ENCODE data around the gene KCNA1.

KCNA1 gene

GRCh38 chr12:4911316-4911994, 1.8 kb downstream of the KCNA1 start:
- no peak for DNase-seq (ENCODE audit: low spot score)

- no peak for DNase-seq (ENCODE audit: low spot score)
These were observed 5.0 kb downstream of the KCNA1 start for GRCh38 chr12:4914720-4915119.

GRCh38 chr12:4915752-4916151, 6.0 kb downstream of the KCNA1 start:
- DNase-seq (ENCODE audit: low spot score) = no peak

GRCh38 chr12:4918950-4919660, 9.4 kb downstream of the KCNA1 start:
- DNase-seq (ENCODE audit: low spot score) = no peak

GRCh38 chr12:4932576-4932975, 22.9 kb downstream of the KCNA1 start:
- DNase-seq (ENCODE audit: low spot score) = no peak

- DNase-seq (ENCODE audit: low spot score) = no peak
These were observed 23.7 kb downstream of the KCNA1 start for GRCh38 chr12:4933411-4933810.

- DNase-seq (ENCODE audit: low spot score) = no peak
These were observed 24.8 kb downstream of the KCNA1 start for GRCh38 chr12:4934407-4935035.

GRCh38 chr12:4938900-4939299, 29.2 kb downstream of the KCNA1 start:
- no peak for DNase-seq (ENCODE audit: low spot score)

GRCh38 chr12:4939418-4940023, 29.8 kb downstream of the KCNA1 start:
- DNase-seq (ENCODE audit: low spot score) = no peak

- no peak for DNase-seq (ENCODE audit: low spot score)
These were observed 33.6 kb downstream of the KCNA1 start for GRCh38 chr12:4943067-4943937.

- no peak for DNase-seq (ENCODE audit: low spot score)
These were observed 34.2 kb downstream of the KCNA1 start for GRCh38 chr12:4943938-4944284.

GRCh38 chr12:4947253-4947652, 37.5 kb downstream of the KCNA1 start:
- DNase-seq (ENCODE audit: low spot score) = no peak

GRCh38 chr12:4951083-4951482, 41.4 kb downstream of the KCNA1 start:
- DNase-seq (ENCODE audit: low spot score) = no peak

GRCh38 chr12:4951601-4952000, 41.9 kb downstream of the KCNA1 start:
- DNase-seq (ENCODE audit: low spot score) = no peak

- no peak for DNase-seq (ENCODE audit: low spot score)
These were observed 45.1 kb downstream of the KCNA1 start for GRCh38 chr12:4954621-4955354.

- DNase-seq (ENCODE audit: low spot score) = no peak
These were observed 46.3 kb downstream of the KCNA1 start for GRCh38 chr12:4956054-4956453.

- no peak for DNase-seq (ENCODE audit: low spot score)
These were observed 47.3 kb downstream of the KCNA1 start for GRCh38 chr12:4956968-4957367.

GRCh38 chr12:4957761-4958160, 48.1 kb downstream of the KCNA1 start:
- DNase-seq (ENCODE audit: low spot score) = no peak

GRCh38 chr12:4958697-4959375, 49.1 kb downstream of the KCNA1 start:
- DNase-seq (ENCODE audit: low spot score) = no peak

GRCh38 chr12:4959381-4959780, 49.7 kb downstream of the KCNA1 start:
- DNase-seq (ENCODE audit: low spot score) = no peak

GRCh38 chr12:4960030-4960429, 50.3 kb downstream of the KCNA1 start:
- DNase-seq (ENCODE audit: low spot score) = no peak

Measured in Ammon's horn (tissue), 1 donor.